Measurements from ENCODE around the gene RIMS1.

GRCh38 chr6:71982389-71982788 lies 96.0 kb downstream of the RIMS1 start:
- TF ChIP-seq CTCF (IDR thresholded peaks at IDR 0.05; ENCODE audit: insufficient read depth, low read length, poor library complexity, severe bottlenecking) (no peak), EZH2phosphoT487 (conservative IDR thresholded peaks at IDR 0.05; ENCODE audit: low read length) (no peak)

All from SU-DHL-6 (cell line).